C4-2B (cell line): ENCODE data around the gene RAPGEF4.

Experiments used
- H3K27ac ChIP-seq: fragments of 450-650 bp; 2 replicates; pipeline ENCODE4 v1.5.1; 2017
- CTCF ChIP-seq: fragments of 450-650 bp; conservative IDR thresholded peaks from 2 replicates; pipeline ENCODE4 v1.5.1; 2017; ENCODE audit warnings: mild to moderate bottlenecking
- ZFX ChIP-seq: fragments of 450-650 bp; IDR thresholded peaks from 2 replicates; pipeline ENCODE4 v1.6.1; 2017

The RAPGEF4 gene

GRCh38 chr2:173054466-173054865, 318.8 kb downstream of the RAPGEF4 start:
- TF ChIP-seq ZFX, result no peak
- no peak for TF ChIP-seq CTCF
- H3K27ac ChIP-seq, result no peak overlapping the region

GRCh38 chr2:173056705-173057364, 321.2 kb downstream of the RAPGEF4 start:
- no peak for TF ChIP-seq CTCF
- TF ChIP-seq ZFX, result no peak
- no peak overlapping the region for H3K27ac ChIP-seq

- H3K27ac ChIP-seq, result no peak overlapping the region
- no peak for TF ChIP-seq CTCF
- TF ChIP-seq ZFX, result no peak
Measured at GRCh38 chr2:173058097-173058496, 322.5 kb downstream of the RAPGEF4 start.

GRCh38 chr2:173058673-173059072, 323.0 kb downstream of the RAPGEF4 start:
- TF ChIP-seq CTCF, result no peak
- TF ChIP-seq ZFX, result no peak

GRCh38 chr2:173059292-173059691, 323.6 kb downstream of the RAPGEF4 start:
- TF ChIP-seq CTCF, result no peak
- no peak for TF ChIP-seq ZFX
- no peak overlapping the region for H3K27ac ChIP-seq

More at GRCh38 chr2:173058673-173059072, 323.0 kb downstream of the RAPGEF4 start:
- H3K27ac ChIP-seq, result no peak overlapping the region

GRCh38 chr2:173059971-173060461, 324.4 kb downstream of the RAPGEF4 start:
- TF ChIP-seq CTCF (no peak), ZFX (no peak)
- H3K27ac ChIP-seq, result no peak overlapping the region

GRCh38 chr2:173062801-173063200, 327.2 kb downstream of the RAPGEF4 start:
- TF ChIP-seq CTCF (no peak), ZFX (no peak)
- no peak overlapping the region for H3K27ac ChIP-seq
